Small intestine (tissue), 7 donors: ENCODE data around the gene RFC1. TPM values are rescaled to one million over a fixed set of nuclear protein-coding genes. Genes with fewer than 3 reads are reported as not detected.
A peak's percentile ranks its signal among the peaks of the same experiment; 100 is the strongest.
"Not testable (repeated sequence)": the region's sequence is repeated elsewhere in the genome, so short reads cannot be mapped to it uniquely, and the experiment has no call there.

Experiments
- DNase-seq, 2 donors: peaks; one replicate each; pipeline versions ENCODE4 v3.0.0 to v3.0.0-alpha.2; 2013
- FAIRE-seq: peaks from 2 replicates; lab custom pipeline; 2012; peaks lifted over from hg19 to GRCh38; lab: Jason Lieb, UNC
- H3K27ac ChIP-seq, 3 donors: one replicate each; pipeline ENCODE4 v1.5.1; 2013; ENCODE audit warnings: low read length in 2 of 3, mild to moderate bottlenecking in 2 of 3, control low read depth in 1 of 3, inconsistent platforms in 1 of 3, low read depth in 1 of 3, moderate library complexity in 1 of 3
- H3K27me3 ChIP-seq, 3 donors: one replicate each; pipeline ENCODE4 v1.6.1; 2013; ENCODE audit warnings: low read length in 3 of 3, inconsistent platforms in 1 of 3; ENCODE audit not compliant: control insufficient read depth in 3 of 3, insufficient read depth in 3 of 3
- H3K36me3 ChIP-seq, 3 donors: one replicate each; pipeline ENCODE4 v1.6.1; 2013; ENCODE audit warnings: low read length in 3 of 3, inconsistent platforms in 1 of 3, low read depth in 1 of 3, mild to moderate bottlenecking in 1 of 3, moderate library complexity in 1 of 3; ENCODE audit not compliant: control insufficient read depth in 3 of 3, insufficient read depth in 2 of 3
- H3K4me1 ChIP-seq, 3 donors: one replicate each; pipeline ENCODE4 v1.6.1; 2013; ENCODE audit warnings: low read length in 2 of 3, inconsistent platforms in 1 of 3, low read depth in 1 of 3, mild to moderate bottlenecking in 1 of 3, moderate library complexity in 1 of 3; ENCODE audit not compliant: control insufficient read depth in 3 of 3, insufficient read depth in 2 of 3
- H3K4me3 ChIP-seq, 3 donors: one replicate each; pipeline ENCODE4 v1.5.1; 2013; ENCODE audit warnings: low read length in 3 of 3, control low read depth in 1 of 3, inconsistent platforms in 1 of 3, low read depth in 1 of 3, mild to moderate bottlenecking in 1 of 3, moderate library complexity in 1 of 3
- H3K9me3 ChIP-seq, 2 donors: one replicate each; pipeline ENCODE4 v1.6.1; 2013; ENCODE audit warnings: low read depth in 1 of 2, low read length in 1 of 2; ENCODE audit not compliant: control insufficient read depth in 2 of 2, insufficient read depth in 1 of 2
- WGBS, 3 donors: extraction: QIAGEN DNeasy Blood & Tissue Kit; methylation state at CpG; one replicate each; pipeline ENCODE4 v1.1.7; 2013; 5-methylcytosine and 5-hydroxymethylcytosine counted together
- polyA plus RNA-seq, 4 donors: library from polyadenylated mRNA; stranded (reverse) in 3 of 4; unstranded in 1 of 4; fragments of 200-250 nt in 3 of 4; fragments of 120-200 nt in 1 of 4; gene quantifications; one replicate each; pipeline versions ENCODE4 v1.2.1 to v1.2.3, GENCODE V29; 2013
- donor health status: healthy with polysubstance abuse.
- donor health status: control.
- donor health status: control.
- donor health status: Bipolar disorder and iron deficiency.
- donor health status: healthy.

The RFC1 gene
- polyA plus RNA-seq, 4 donors: 7.4 to 42.0 (median 15.5) TPM

- no peak overlapping the region for H3K4me3 ChIP-seq
- H3K4me1 ChIP-seq: peaks cover 0 to 4% (median 3%) of the 10 kb centered on the region in 3 donors
- peaks cover 0 to 8% (median 0%) of the 10 kb centered on the region in 3 donors for H3K36me3 ChIP-seq
- WGBS, 3 donors: 78 to 80% (median 78%) methylated on average over 4 of the region's 4 CpGs
- H3K27me3 ChIP-seq: no peaks in the 10 kb centered on the region
- no peak overlapping the region for H3K27ac ChIP-seq
- no peak for DNase-seq
- no peaks in the 10 kb centered on the region for H3K9me3 ChIP-seq
- FAIRE-seq: no peak
These were observed 2.3 kb downstream of the RFC1 start for GRCh38 chr4:39363773-39364393.

- FAIRE-seq: no peak
- H3K4me3 ChIP-seq: no peak overlapping the region
- no peaks in the 10 kb centered on the region for H3K27me3 ChIP-seq
- H3K27ac ChIP-seq: no peak overlapping the region
- H3K4me1 ChIP-seq: peaks cover 0 to 4% (median 3%) of the 10 kb centered on the region in 3 donors
- H3K9me3 ChIP-seq: no peaks in the 10 kb centered on the region
- H3K36me3 ChIP-seq: peaks cover 0 to 8% (median 0%) of the 10 kb centered on the region in 3 donors
- no peak for DNase-seq
- 48 to 58% (median 53%) methylated on average over 3 of the region's 3 CpGs for WGBS, 3 donors
These were observed 3.3 kb downstream of the RFC1 start for GRCh38 chr4:39362827-39363226.

DNA sequence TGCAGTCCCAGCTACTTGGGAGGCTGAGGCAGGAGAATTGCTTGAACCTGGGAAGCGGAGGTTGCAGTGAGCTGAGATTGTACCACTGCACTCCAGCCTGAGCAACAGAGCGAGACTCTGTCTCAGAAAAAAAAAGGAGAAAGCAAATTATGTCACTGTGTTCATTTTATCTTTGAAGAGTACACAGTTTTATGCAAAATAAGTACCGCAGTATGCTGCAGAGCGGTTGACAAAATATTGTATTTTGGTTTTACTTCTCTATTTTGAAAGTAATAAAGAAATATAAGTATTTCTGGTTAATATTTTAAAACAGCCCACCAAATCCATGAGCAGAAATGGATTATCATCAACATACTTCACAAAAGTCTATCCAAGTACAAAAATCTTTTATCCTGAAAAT, 5.6 kb downstream of the RFC1 start:
- WGBS, 3 donors: 87 to 97% (median 89%) methylated on average over 4 of the region's 4 CpGs
- not testable (repeated sequence) for H3K27ac ChIP-seq, FAIRE-seq, H3K9me3 ChIP-seq, H3K4me1 ChIP-seq, H3K27me3 ChIP-seq, H3K4me3 ChIP-seq, DNase-seq, H3K36me3 ChIP-seq

DNA sequence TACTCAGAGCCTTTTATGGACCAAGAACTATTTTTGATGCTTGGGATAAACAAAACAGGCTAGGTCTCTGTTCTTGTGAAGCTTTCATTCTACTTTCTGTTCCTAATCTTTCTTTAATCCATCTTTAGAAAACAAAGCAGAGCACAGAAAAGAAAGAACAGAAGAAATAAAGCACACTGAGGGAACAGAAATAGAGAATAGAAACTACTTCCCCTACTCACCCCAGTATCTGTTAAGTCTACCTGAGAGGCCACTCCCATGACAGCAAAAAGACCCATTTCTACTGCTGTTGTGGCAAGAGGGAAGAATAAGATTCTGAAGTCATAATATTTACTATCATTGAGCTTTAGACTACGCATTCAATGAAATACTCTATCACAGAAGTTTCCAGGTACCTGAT, 9.2 kb downstream of the RFC1 start:
- no peaks in the 10 kb centered on the region for H3K27me3 ChIP-seq
- DNase-seq: no peak
- FAIRE-seq: no peak
- H3K9me3 ChIP-seq: no peaks in the 10 kb centered on the region
- peaks cover 0 to 3% (median 0%) of the 10 kb centered on the region in 3 donors for H3K36me3 ChIP-seq
- peaks cover 0 to 18% (median 0%) of the 10 kb centered on the region in 3 donors for H3K4me1 ChIP-seq
- WGBS, 3 donors: 82 to 96% (median 82%) methylated on average over 1 of the region's 1 CpG
- H3K4me3 ChIP-seq: no peak overlapping the region
- H3K27ac ChIP-seq: no peak overlapping the region

GRCh38 chr4:39354254-39354552, 12.0 kb downstream of the RFC1 start:
- peak in 1 of 2 donors; percentile 85 for DNase-seq
- WGBS, 3 donors: 0 to 11% (median 3%) methylated on average over 1 of the region's 1 CpG
- H3K27me3 ChIP-seq: no peaks in the 10 kb centered on the region
- peak overlapping the region; percentile 81 to 93 (median 92) for H3K27ac ChIP-seq
- H3K9me3 ChIP-seq: peaks cover 0 to 6% of the 10 kb centered on the region in 2 donors
- FAIRE-seq: peak; percentile 59
- peaks cover 0 to 18% (median 0%) of the 10 kb centered on the region in 3 donors for H3K4me1 ChIP-seq
- peak overlapping the region in 1 of 3 donors; percentile 35 for H3K4me3 ChIP-seq
- H3K36me3 ChIP-seq: peaks cover 0 to 9% (median 0%) of the 10 kb centered on the region in 3 donors

DNA sequence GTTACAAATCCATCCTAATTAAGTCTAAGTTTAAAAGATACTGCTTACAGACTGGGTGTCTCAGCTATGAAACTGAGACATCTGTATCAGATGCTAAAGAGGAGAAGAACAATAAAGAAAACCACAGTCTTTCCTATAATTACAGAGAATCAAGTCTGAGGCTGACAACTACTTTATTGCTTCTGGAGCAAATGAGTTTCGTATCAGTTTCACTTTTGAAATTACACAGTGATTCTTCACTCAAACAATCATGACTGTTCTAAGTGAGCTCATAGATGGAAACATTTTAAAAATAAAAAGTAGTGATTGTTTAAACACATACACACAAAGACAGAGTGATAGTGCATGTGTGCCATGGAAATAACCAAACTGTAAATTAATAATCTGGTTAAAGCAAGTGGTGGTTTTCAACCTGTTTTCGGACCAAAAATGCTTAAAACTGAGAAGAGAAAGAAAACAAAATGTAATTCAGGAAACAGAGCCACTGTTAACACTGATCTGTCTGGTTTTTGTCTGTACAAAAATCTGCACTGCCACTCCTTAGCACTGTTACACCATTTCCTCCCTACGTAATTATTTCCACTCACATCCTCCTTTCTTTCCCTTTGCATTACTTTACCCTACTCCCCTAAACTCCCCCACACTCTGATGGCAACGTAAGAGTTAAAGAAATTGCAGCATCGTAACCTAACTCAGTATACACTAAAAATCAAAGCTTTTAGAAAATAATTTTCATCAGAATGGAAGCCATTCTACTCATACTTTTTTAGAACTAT, 12.5 kb downstream of the RFC1 start:
- no peaks in the 10 kb centered on the region for H3K27me3 ChIP-seq
- peak; percentile 76 to 77 for DNase-seq

GRCh38 chr4:39353149-39353477, 13.0 kb downstream of the RFC1 start:
- Histone ChIP-seq H3K4me1 (peaks cover 0 to 18% (median 0%) of the 10 kb centered on the region in 3 donors), H3K9me3 (peaks cover 0 to 11% of the 10 kb centered on the region in 2 donors), H3K27ac (peak overlapping the region; percentile 73 to 96 (median 81)), H3K36me3 (peaks cover 0 to 13% (median 0%) of the 10 kb centered on the region in 3 donors)
- H3K4me3 ChIP-seq, FAIRE-seq, H3K27me3 ChIP-seq, DNase-seq: not testable (repeated sequence)
- WGBS, 3 donors: 5 to 28% (median 15%) methylated on average over 6 of the region's 6 CpGs

More for the DNA sequence above, 12.5 kb downstream of the RFC1 start:
- 1 to 3% (median 3%) methylated on average over 5 of the region's 5 CpGs for WGBS, 3 donors
- peak; percentile 19 for FAIRE-seq
- H3K36me3 ChIP-seq: peaks cover 0 to 10% (median 0%) of the 10 kb centered on the region in 3 donors
- peaks cover 0 to 18% (median 0%) of the 10 kb centered on the region in 3 donors for H3K4me1 ChIP-seq
- peak overlapping the region; percentile 81 to 93 (median 92) for H3K27ac ChIP-seq
- H3K9me3 ChIP-seq: peaks cover 0 to 9% of the 10 kb centered on the region in 2 donors
- peak overlapping the region; percentile 10 to 35 (median 24) for H3K4me3 ChIP-seq

GRCh38 chr4:39349326-39349725, 16.8 kb downstream of the RFC1 start:
- H3K36me3 ChIP-seq: peaks cover 0 to 22% (median 1%) of the 10 kb centered on the region in 3 donors
- no peaks in the 10 kb centered on the region for H3K27me3 ChIP-seq
- WGBS, 3 donors: 84 to 90% (median 90%) methylated on average over 2 of the region's 2 CpGs
- FAIRE-seq (no peak), DNase-seq (no peak)
- H3K9me3 ChIP-seq: peaks cover 0 to 11% of the 10 kb centered on the region in 2 donors
- no peak overlapping the region for H3K4me3 ChIP-seq
- peaks cover 0 to 12% (median 0%) of the 10 kb centered on the region in 3 donors for H3K4me1 ChIP-seq
- no peak overlapping the region for H3K27ac ChIP-seq
